CD4-positive, alpha-beta T cell treated with Interleukin-10 for 1 hour (primary cell): ENCODE measurements around the gene TMC5.
"Not testable (repeated sequence)": the region's sequence is repeated elsewhere in the genome, so short reads cannot be mapped to it uniquely, and the experiment has no call there.

Experiments
- DNase-seq: peaks from one replicate; pipeline ENCODE4 v3.0.0-alpha.2; 2020

The TMC5 gene, protein sequence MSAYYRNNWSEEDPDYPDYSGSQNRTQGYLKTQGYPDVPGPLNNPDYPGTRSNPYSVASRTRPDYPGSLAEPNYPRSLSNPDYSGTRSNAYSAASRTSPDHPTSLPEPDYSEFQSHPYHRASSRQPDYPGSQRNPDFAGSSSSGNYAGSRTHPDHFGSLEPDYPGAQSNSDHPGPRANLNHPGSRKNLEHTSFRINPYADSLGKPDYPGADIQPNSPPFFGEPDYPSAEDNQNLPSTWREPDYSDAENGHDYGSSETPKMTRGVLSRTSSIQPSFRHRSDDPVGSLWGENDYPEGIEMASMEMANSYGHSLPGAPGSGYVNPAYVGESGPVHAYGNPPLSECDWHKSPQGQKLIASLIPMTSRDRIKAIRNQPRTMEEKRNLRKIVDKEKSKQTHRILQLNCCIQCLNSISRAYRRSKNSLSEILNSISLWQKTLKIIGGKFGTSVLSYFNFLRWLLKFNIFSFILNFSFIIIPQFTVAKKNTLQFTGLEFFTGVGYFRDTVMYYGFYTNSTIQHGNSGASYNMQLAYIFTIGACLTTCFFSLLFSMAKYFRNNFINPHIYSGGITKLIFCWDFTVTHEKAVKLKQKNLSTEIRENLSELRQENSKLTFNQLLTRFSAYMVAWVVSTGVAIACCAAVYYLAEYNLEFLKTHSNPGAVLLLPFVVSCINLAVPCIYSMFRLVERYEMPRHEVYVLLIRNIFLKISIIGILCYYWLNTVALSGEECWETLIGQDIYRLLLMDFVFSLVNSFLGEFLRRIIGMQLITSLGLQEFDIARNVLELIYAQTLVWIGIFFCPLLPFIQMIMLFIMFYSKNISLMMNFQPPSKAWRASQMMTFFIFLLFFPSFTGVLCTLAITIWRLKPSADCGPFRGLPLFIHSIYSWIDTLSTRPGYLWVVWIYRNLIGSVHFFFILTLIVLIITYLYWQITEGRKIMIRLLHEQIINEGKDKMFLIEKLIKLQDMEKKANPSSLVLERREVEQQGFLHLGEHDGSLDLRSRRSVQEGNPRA

DNA sequence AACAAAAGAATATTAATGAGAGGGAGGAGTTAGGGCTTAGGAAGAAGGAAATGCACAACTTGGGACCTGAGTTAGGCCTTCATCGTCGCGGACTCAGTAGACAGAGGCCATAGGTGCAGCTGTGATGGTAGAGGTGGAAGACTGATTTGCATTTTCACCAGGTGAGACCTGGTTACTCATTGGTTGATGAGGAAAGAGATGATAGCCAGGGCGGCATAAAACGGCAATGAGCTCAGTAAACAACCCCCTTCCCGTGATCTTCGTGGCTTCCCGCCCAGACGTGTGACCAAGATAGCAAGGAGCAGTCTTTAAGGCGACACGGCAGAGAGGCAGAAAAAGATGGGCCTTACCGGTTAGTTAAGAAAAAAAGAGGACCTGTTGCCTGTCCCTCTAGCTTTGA, at the start of gene TMC5:
TSS of gene TMC5 (plus strand) at position 244 of the 400 bp plus-strand sequence. CDS start 22,156 bp downstream, outside the sequence.
- no peak for DNase-seq

DNA sequence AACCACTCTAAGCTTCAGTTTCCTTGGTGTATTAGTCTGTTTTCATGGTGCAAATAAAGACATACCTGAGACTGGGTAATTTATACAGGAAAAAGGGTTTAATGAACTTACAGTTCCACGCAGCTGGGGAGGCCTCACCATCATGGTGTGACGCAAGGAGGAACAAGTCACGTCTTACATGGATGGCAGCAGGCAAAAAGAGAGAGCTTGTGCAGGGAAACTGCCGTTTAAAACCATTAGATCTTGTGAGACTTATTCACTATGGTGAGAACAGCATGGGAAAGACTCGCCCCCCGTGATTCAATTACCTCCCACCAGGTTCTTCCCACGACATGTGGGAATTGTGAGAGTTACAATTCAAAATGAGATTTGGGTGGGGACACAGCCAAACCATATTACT, 45.1 kb upstream of the TMC5 start:
- DNase-seq, result not testable (repeated sequence)

DNA sequence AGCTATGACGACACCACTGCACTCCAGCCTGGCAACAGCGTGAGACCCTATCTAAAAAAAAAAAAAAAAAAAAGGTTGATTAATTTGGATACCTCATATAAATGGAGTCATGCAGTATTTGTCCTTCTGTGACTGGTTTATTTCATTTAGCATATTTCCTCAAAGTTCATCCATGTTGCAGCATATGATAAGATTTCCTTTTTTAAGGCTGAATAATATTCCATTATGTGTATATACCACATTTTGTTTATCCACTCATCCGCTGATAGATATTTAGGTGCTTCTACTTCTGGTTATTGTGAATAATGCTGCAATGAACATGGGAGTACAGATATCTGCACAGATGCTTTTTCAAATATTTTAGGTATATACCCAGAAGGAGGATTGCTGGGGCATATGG, 43.3 kb upstream of the TMC5 start:
- DNase-seq, result no peak

DNA sequence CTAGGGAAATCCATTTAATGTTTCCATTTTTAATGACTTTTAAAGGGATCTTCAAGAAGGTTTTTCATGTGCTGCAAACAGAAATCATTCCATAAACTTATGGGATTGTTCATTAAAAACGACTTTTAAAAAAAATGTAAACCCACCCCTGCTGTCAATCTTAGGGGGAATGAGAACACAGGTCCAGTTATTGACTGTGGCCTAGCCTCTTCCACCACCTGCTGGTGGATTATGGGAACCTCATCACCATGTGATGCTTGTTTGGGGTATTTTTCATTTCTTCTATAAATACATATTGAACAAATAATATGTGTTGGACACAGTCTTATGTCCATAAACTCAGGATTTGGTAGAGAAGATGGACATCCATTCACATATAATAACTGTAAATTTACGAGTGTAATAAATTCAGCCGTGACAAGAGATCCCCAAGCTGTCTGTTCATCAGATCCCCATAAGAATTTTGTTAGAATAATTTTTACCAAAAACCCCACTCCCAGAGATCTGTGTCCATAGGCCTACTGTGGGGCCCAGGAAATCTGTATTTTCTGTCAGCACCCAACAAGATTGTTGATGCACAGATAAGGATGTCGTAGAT, 42.0 kb upstream of the TMC5 start:
- peak; percentile 36 for DNase-seq

DNA sequence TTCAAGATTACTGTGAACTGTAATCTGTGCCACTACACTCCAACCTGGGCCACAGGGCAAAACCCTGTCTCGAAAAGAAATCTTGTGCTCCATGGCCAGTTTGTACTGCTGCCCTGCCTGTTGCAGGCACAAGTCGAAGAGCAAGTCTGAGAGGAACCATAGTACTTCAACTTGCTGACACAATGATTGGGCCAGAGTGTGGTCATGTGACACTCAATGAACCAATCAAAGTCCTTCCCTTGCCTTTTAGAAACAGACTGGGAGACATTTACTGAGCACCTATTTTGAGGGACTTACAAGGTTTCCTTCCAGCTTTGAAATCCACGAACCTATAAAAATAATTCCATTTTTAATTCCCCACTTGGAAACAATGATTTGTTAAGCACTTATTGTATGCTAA, 39.8 kb upstream of the TMC5 start:
- DNase-seq, result no peak

DNA sequence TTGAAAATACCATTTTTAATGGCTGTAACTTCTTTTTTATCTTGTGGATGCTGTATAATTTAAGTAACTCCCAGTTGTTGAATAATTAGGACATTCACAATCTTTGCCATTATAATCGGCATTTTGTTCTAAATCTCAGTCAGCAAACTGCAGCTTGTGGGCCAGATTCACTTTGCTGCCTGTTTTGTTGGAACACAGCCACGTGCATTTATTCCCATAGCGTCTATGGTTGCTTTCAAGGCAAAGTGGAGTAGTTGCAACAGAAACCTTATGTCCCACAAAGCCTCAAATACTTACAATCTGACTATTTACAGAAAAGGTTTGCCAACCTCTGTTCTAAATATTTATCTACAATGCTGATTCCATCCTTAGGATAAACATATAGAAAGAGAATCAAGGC, 39.2 kb upstream of the TMC5 start:
- no peak for DNase-seq

DNA sequence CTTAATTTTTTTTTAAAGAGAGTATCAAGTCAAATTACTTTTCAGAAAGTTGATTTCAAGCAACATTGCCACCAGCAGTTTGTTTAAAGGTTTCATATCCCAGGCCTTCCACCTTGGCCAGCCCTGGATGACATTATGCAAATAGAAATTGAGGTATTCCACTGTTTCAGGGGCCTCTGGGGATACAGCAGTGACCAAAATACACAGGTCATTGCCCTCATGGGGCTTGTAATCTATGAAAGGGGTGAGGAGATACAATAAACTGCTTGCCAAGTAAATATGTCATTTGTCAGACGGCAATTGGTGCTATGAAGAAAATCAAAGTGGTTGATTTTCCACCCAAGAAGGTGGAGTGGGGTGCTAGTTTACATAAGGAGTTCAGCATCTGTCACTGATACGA, 37.8 kb upstream of the TMC5 start:
- no peak for DNase-seq

DNA sequence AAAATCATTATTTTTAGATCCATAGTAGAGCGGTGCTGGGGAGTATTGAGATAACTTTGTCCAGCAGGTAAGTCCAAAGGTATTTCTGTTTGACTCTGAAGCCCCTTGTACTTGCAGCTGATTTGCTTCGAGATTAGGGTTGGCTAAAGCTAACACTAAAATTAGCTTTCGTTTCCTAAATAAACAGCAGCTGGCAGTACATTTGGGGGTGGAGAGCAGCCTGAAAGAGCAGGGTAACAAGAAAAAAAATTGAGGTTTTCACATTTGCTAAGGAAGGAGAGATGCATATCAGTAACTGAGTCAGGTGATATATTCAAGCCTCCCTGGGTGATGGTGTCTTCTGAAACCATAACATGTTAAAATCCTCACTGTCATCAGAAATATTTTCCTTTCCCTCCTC, 37.4 kb upstream of the TMC5 start:
- no peak for DNase-seq

DNA sequence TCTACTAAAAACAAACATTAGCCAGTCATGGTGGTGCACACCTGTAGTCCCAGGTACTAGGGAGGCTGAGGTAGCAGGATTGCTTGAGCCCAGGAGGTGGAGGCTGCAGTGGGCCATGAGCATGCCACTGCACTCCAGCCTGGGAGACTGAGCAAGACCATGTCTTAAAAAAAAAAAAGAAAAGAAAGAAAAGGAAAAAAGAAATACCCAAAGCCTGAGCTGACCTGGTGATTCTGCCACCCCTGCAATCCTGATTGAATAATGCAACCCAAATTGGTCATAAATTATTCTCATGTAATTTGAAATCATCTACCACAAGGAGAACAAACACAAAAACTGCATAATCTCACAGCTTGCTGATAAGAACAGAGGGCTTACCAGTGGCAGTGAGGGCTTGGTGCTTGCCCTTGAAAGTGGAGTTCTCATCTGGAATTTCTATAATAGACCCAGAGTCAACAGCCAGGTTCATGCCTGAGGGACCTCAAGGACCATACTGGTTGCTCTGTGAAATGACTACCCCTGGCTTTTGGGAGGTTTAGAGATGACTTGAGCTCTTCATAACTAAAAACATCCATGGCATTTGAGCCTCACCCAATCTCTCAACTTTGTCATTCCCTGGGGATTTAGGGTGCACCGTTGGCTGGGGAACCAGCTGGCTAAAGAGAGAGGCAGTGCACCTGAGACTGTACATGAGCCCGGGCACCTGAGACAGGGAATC, 35.4 kb upstream of the TMC5 start:
- DNase-seq, result no peak

DNA sequence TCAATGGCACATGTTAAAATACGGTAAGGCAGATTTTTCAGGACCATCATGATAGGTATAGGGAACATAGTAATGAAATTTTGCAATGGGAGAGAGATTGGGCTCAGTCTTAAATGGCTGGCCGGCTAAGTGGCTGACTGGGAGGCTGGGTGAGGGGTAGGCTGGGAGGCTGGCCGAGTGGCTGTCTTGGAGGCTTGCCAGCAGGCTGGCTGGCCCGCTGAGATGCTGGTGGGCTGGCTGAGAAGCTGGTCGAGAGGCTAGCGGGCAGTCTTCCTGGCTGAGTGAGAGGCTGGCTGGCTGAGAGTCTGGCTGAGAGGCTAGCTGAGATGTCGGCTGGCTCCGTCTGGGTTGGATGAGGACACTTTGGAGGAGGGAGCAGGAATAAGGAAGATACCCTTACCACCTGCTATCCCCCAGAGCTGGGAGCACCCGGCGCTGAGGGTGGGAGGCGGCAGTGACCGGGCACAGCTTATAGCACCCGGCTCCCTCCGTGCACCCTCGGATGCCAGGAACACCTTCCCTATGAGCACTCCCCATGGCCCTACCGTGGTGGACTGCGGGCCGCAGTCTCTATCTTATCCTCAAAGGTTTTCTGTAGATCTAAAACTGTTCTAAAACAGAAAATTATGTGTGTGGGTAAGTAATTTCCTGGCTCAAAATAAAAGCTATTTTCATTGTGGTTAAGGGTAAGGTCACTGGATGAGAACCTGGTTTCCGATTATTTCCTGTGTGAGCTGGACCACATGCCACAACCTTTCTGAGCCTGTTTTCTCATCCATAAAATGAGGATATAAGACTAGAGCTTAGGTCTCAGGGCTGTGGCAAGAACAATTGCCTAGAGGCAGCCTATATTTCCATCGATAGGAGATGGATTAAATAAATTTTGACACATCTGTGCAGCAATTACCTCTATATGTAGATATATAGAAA, 34.5 kb upstream of the TMC5 start:
- DNase-seq, result no peak

DNA sequence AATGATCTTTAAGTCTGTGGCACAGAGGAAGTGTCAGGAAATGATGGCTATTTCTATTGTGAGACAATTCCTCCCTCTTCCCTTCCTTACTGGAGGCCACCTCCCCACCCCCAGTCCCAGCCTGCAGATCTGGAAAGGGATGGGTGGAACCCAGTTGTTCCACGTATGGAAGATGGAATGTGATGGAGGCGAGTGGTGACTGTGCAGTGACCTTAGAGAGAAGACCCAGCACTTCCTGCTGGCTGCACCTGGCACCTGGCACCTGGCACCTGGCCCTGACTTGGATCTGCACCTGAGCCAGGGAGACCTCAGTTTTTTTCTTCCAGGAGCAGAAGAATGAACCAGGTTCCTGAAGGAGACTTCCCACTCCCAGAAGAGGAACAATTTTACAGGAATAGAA, 33.0 kb upstream of the TMC5 start:
- no peak for DNase-seq

DNA sequence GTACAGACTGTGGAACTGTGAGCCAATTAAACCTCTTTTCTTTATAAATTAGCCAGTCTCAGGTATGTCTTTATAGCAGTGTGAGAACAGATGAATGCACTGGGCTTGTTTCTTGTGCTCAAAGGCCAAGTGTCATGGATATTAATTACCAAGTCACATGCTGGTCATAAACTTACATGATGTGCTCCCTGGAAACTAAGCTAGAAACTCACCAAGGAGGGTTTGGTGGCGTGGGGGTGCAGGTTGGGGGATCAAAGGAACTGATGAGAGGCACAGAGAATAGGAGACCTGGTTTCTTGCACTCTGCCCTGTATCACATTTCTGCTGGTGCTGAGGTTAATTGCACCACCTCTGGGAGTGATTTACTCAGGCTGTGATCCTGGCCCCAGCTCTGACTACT, 31.2 kb upstream of the TMC5 start:
- no peak for DNase-seq

DNA sequence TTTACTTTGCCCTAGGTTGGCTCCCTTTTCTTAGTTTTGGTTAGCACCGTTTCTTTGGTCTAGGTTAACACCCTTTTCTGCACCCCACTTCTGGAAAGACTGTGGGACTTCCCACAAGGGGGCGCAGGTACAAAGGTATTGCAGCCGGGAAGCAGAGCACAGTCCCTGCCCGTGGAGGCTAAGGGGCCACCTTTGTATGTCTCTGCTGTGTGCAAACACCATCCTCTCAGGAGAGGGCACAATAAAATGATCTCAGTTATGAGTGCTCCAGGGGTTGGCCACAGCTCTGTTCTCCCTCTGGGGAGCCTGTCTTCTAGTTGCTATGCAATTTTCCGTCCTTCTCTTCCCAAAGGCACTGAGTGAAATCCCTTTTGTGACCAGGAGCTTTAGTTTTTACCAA, 28.4 kb upstream of the TMC5 start:
- peak; percentile 47 for DNase-seq

DNA sequence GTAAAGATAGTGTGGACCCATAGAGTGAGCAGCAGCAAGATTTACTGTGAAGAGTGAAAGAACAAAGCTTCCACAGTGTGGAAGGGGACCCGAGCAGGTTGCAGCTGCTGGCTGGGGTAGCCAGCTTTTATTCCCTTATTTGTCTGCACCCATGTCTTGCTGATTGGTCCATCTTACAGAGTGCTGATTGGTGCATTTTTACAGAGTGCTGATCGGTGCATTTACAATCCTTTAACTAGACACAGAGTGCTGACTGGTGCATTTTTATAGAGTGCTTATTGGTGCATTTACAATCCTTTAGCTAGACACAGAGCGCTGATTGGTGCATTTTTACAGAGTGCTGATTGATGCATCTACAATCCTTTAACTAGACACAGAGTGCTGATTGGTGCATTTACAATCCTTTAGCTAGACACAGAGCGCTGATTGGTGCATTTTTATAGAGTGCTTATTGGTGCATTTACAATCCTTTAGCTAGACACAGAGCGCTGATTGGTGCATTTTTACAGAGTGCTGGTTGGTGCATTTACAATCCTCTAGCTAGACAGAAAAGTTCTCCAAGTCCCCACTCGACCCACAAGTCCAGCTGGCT, 26.4 kb upstream of the TMC5 start:
- not testable (repeated sequence) for DNase-seq

DNA sequence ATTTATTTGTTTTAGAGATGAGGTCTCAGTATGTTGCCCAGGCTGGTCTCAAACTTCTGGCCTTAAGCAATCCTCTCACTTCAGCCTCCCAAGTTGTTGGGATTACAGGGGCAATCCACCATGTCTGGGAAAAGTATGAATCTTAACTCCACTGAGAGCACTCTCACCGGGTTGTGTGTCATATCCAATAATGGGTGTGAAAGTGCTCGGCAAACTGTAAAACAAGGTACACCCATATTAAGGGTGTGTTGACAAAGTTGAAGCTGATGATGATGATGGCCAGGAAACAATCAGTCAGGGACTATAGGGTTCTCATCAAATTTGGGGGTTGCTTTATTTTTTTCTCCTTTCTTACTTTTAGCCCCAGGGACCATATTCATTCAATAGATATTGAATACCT, 25.3 kb upstream of the TMC5 start:
- DNase-seq, result no peak

DNA sequence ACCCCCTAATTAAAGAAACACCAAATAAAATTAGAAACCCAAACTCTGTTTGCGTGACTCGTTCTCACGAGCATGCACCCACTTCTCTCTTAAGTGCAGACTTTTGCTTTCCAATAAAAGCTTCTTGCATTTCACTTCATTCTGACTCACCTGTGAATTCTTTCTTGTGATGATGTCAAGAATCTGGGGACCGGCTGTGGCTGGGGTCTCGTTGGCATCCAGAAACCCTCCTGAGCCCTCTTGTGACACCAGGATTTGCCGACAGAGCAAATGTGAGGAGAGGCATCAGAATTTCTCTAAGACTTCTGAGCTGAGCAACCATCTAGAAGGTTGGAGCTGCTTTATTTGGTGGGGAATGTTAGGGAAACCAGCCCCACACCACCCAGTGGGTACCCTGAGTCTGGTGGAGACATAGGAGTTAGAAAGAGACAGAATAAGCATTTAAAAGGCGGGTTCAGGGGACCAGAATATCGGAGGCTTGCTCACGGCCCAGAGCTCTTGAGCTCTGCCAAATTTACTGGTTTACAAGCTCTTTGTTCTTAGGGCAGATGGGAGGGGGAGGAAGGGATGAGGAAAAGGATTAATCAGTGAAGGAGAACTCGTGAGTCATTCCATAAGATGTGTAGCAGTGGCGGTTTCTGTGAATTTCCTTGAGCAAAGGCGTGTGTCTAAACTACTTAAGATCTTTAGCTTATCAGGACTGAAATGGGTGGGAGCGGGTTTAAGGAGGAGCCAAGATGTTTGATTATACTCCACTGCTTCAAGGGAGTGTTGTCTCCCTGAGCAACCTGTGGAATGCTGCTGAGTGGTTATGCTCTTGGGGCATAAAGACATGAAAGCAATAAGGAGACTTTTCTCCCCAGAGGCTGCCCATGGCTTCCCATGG, 24.2 kb upstream of the TMC5 start:
- DNase-seq, result no peak

DNA sequence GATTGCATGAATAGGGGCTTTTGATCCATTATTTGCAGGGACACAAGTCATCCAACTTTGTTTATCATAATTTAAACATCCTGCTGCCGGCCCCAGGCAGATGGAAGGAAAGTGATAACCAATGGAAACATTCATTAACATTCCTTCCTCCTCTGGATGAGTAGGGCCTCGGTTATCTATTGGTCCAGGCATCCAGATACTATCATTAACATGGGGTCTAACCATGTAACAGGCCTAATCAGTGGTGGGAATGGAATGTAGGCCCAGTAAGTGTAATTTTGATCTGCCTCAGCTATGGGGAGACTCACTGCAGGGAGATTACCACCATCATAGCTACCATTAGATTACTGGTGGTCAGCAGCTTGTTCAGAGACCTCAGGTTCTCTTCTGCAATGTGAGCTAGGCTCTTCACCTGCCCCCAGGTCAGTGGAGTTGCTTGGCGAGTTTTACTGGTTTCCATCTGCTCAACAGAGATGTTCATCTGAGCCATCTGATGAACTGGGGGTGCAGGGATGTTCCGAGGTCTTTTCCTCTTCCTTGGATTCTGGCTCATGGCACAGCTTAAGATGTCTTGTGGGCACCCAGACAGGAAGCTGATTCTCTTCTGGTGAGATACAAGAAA, 21.9 kb upstream of the TMC5 start:
- not testable (repeated sequence) for DNase-seq

DNA sequence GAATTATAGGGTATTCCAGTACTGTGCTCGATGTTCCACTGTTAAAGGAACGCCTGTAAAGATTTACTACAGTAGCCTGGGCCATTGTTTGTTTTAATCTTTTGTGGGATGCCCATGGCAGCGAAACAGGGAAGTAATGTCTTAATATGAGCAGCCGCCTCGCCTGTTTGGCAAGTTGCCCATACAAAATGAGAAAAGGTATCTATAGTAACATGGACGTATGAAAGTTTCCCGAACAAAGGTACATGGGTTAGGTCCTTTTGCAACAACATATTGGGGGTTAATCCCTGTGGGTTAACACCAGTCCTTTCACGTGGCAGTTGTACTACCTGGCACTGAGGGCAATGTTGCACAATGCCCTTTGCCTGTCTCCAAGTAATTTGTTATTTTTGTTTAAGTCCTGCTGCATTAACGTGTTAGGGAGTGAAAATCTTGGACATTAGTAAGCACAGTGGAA, 21.1 kb upstream of the TMC5 start:
- no peak for DNase-seq

DNA sequence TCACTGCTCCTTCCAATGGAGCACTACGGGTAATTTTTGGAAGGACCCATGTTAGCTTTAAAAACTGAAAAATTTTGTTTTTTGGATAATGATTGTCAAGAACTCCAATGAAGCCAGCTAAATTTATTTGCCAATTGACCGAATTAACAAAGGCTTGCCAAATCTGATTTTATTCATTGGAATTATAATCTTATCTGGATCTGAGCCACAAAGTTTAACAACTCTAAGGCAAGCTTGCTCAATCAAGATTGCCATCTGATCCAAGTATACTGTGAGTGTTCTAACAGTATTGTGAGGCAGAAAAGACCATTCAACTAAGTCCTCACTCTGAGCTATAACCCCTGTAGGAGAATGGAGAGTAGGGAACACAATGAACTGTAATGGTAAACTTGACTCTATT, 20.3 kb upstream of the TMC5 start:
- not testable (repeated sequence) for DNase-seq

DNA sequence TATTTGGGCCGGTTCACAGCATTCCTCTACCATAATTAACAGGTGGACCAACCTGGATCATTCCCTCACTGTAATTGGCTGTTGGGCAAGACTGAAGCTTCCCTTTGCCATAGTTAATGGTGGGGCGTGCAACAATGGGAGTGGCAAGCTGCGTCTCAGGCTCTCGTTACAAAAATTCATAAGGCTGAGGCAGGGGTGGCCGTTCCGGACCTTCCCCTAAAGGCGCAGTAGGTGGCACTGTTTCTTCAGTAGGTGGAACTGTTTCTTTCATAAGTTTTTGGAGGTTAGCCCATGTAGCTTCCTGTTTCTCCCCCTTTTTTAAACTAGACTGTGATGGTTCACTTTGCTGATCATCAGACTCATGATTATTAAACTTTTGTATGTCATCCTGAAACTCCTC, 17.0 kb upstream of the TMC5 start:
- no peak for DNase-seq
